HG03159 (cell line): ENCODE measurements around the gene SH2D3A.
"Not testable (repeated sequence)": the region's sequence is repeated elsewhere in the genome, so short reads cannot be mapped to it uniquely, and the experiment has no call there.

Experiments
- ATAC-seq: cut with Tn5 transposase; IDR thresholded peaks from one replicate; pipeline ENCODE4 v1.9.1; 2021; ENCODE audit warnings: mild to moderate bottlenecking, moderate library complexity; ENCODE audit not compliant: unreplicated experiment

SH2D3A gene

GRCh38 chr19:6790194-6791128 lies 23.2 kb upstream of the SH2D3A start:
- ATAC-seq, result no peak

GRCh38 chr19:6788896-6789295 lies 21.7 kb upstream of the SH2D3A start:
- no peak for ATAC-seq

GRCh38 chr19:6787393-6787792 lies 20.2 kb upstream of the SH2D3A start:
- no peak for ATAC-seq

GRCh38 chr19:6779206-6779605 lies 12.0 kb upstream of the SH2D3A start:
- no peak for ATAC-seq

GRCh38 chr19:6778386-6778785 lies 11.2 kb upstream of the SH2D3A start:
- ATAC-seq, result no peak

GRCh38 chr19:6777434-6777833 lies 10.2 kb upstream of the SH2D3A start:
- no peak for ATAC-seq

GRCh38 chr19:6776999-6777398 lies 9.8 kb upstream of the SH2D3A start:
- no peak for ATAC-seq

- ATAC-seq, result not testable (repeated sequence)
These were observed 8.8 kb upstream of the SH2D3A start for GRCh38 chr19:6776045-6776444.

- ATAC-seq, result no peak
These were observed 7.8 kb upstream of the SH2D3A start for GRCh38 chr19:6774821-6775707.

- peak; percentile 37 for ATAC-seq
These were observed 6.2 kb upstream of the SH2D3A start for GRCh38 chr19:6773323-6773931.

GRCh38 chr19:6772866-6773322 lies 5.7 kb upstream of the SH2D3A start:
- no peak for ATAC-seq

- peak; percentile 42 for ATAC-seq
These were observed 5.0 kb upstream of the SH2D3A start, which contains the start of gene VAV1 for GRCh38 chr19:6772028-6772865. VAV1 (plus strand) TSS chr19:6772708; CDS start chr19:6772808, 100 bp downstream.

GRCh38 chr19:6771648-6772027 lies 4.4 kb upstream of the SH2D3A start:
- not testable (repeated sequence) for ATAC-seq

- no peak for ATAC-seq
These were observed 1.9 kb upstream of the SH2D3A start for GRCh38 chr19:6769006-6769619.

- ATAC-seq, result no peak
These were observed 1.1 kb upstream of the SH2D3A start for GRCh38 chr19:6768236-6768785.

GRCh38 chr19:6767081-6767356 lies 216 bp downstream of the SH2D3A start:
- ATAC-seq, result peak; percentile 12

GRCh38 chr19:6766357-6767080 lies 716 bp downstream of the SH2D3A start:
- ATAC-seq, result no peak

GRCh38 chr19:6765738-6766356 lies 1.4 kb downstream of the SH2D3A start:
- ATAC-seq, result no peak
